ENCODE data around the gene FARP1. TPM values are rescaled to one million over a fixed set of nuclear protein-coding genes. Genes with fewer than 3 reads are reported as not detected.

FARP1 gene
- total RNA-seq, 4 donors from 2014 or later, result 13.1 to 71.2 (median 46.6) TPM

GRCh38 chr13:98321395-98321794 lies 178.5 kb downstream of the FARP1 start:
- Histone ChIP-seq H3K9me3 (no peaks in the 10 kb centered on the region), H3K36me3 (no peaks in the 10 kb centered on the region), H3K27me3 (no peaks in the 10 kb centered on the region), H3K4me1 (no peaks in the 10 kb centered on the region), H3K27ac (no peak overlapping the region), H3K4me3 (no peak overlapping the region)
- no peak for DNase-seq
- intact Hi-C loops (cut with DNase I; ENCODE audit: low total_unique reads), result no loop called here
- TF ChIP-seq CTCF (IDR thresholded peaks at IDR 0.05) (no peak), POLR2A (IDR thresholded peaks at IDR 0.05) (no peak)

GRCh38 chr13:98322091-98322718 lies 179.3 kb downstream of the FARP1 start:
- H3K27ac ChIP-seq, result no peak overlapping the region
- no peaks in the 10 kb centered on the region for H3K4me1 ChIP-seq
- no peak for TF ChIP-seq POLR2A (IDR thresholded peaks at IDR 0.05)
- no peak for TF ChIP-seq CTCF (IDR thresholded peaks at IDR 0.05)
- intact Hi-C loops (cut with DNase I; ENCODE audit: low total_unique reads), result no loop called here
- no peaks in the 10 kb centered on the region for H3K27me3 ChIP-seq
- no peak for DNase-seq
- H3K9me3 ChIP-seq, result no peaks in the 10 kb centered on the region
- no peak overlapping the region for H3K4me3 ChIP-seq
- H3K36me3 ChIP-seq, result no peaks in the 10 kb centered on the region

GRCh38 chr13:98324105-98324504 lies 181.2 kb downstream of the FARP1 start:
- no peaks in the 10 kb centered on the region for H3K9me3 ChIP-seq
- H3K4me1 ChIP-seq, result peaks cover 0 to 7% of the 10 kb centered on the region in 2 donors
- no peak overlapping the region for H3K27ac ChIP-seq
- H3K27me3 ChIP-seq, result no peaks in the 10 kb centered on the region
- TF ChIP-seq POLR2A (IDR thresholded peaks at IDR 0.05), result no peak
- intact Hi-C loops (cut with DNase I; ENCODE audit: low total_unique reads), result no loop called here
- no peak for DNase-seq
- H3K36me3 ChIP-seq, result no peaks in the 10 kb centered on the region
- H3K4me3 ChIP-seq, result no peak overlapping the region

GRCh38 chr13:98325724-98326123 lies 182.8 kb downstream of the FARP1 start:
- Histone ChIP-seq H3K9me3 (no peaks in the 10 kb centered on the region), H3K4me1 (peaks cover 0 to 7% of the 10 kb centered on the region in 2 donors), H3K27ac (no peak overlapping the region), H3K4me3 (no peak overlapping the region), H3K36me3 (no peaks in the 10 kb centered on the region), H3K27me3 (no peaks in the 10 kb centered on the region)
- TF ChIP-seq CTCF (IDR thresholded peaks at IDR 0.05) (no peak), POLR2A (IDR thresholded peaks at IDR 0.05) (no peak)
- no peak for DNase-seq
- intact Hi-C loops (cut with DNase I; ENCODE audit: low total_unique reads), result no loop called here

- no peak for DNase-seq
- no peak for TF ChIP-seq CTCF (IDR thresholded peaks at IDR 0.05)
- TF ChIP-seq POLR2A (IDR thresholded peaks at IDR 0.05), result no peak
- Histone ChIP-seq H3K4me1 (peaks cover 0 to 7% of the 10 kb centered on the region in 2 donors), H3K27me3 (no peaks in the 10 kb centered on the region), H3K36me3 (no peaks in the 10 kb centered on the region), H3K4me3 (no peak overlapping the region), H3K27ac (no peak overlapping the region), H3K9me3 (no peaks in the 10 kb centered on the region)
- intact Hi-C loops (cut with DNase I; ENCODE audit: low total_unique reads), result no loop called here
Measured at GRCh38 chr13:98326291-98326690, 183.4 kb downstream of the FARP1 start.
